A673 (cell line): ENCODE measurements around the gene WDR38. TPM values are rescaled to one million over a fixed set of nuclear protein-coding genes. Genes with fewer than 3 reads are reported as not detected.

Experiments
- BruUV-seq: library from RNA; stranded (reverse); fragments of 400-500 nt; replicated peaks from 2 replicates; lab custom pipeline; 2021; lab: Mats Ljungman, UMichigan
- CTCF ChIA-PET: fragments of 300-600 bp; sonication (Branson Sonifier 250); formaldehyde crosslinking; loops from one replicate; lab custom pipeline; 2022; ENCODE audit warnings: antibody characterized with exemption; lab: Charles Lee
- POLR2A ChIA-PET: fragments of 300-600 bp; sonication (Branson Sonifier 250); formaldehyde crosslinking; loops from one replicate; lab custom pipeline; 2022; ENCODE audit warnings: antibody characterized with exemption; ENCODE audit not compliant: low non-redundant PET; lab: Charles Lee
- DNase-seq: peaks from one replicate; pipeline ENCODE4 v3.0.0-alpha.2; 2015; ENCODE audit warnings: low spot score
- H3K27ac ChIP-seq: fragments of 200-600 bp; sonication (generic); 2 replicates; pipeline ENCODE4 v1.5.1; 2016; ENCODE audit warnings: mixed run types, low read depth, mild to moderate bottlenecking, mixed read lengths, antibody characterized with exemption, low read length; ENCODE audit not compliant: poor library complexity, severe bottlenecking
- H3K27me3 ChIP-seq: fragments of 200-600 bp; sonication (generic); replicated peaks from 2 replicates; pipeline ENCODE4 v1.6.1; 2017; ENCODE audit warnings: mixed run types, low read depth, mild to moderate bottlenecking, mixed read lengths, antibody characterized with exemption, low read length; ENCODE audit not compliant: insufficient read depth, poor library complexity
- H3K36me3 ChIP-seq: fragments of 200-600 bp; sonication (generic); 2 replicates; pipeline ENCODE4 v1.6.1; 2016; ENCODE audit warnings: mixed run types, mild to moderate bottlenecking, mixed read lengths, antibody characterized with exemption, low read length; ENCODE audit not compliant: insufficient read depth, poor library complexity, severe bottlenecking
- H3K4me1 ChIP-seq: fragments of 200-600 bp; sonication (generic); 2 replicates; pipeline ENCODE4 v1.6.1; 2017; ENCODE audit warnings: mixed run types, mild to moderate bottlenecking, mixed read lengths, antibody characterized with exemption, low read length; ENCODE audit not compliant: insufficient read depth, poor library complexity, severe bottlenecking
- H3K4me3 ChIP-seq: fragments of 200-600 bp; sonication (generic); 2 replicates; pipeline ENCODE4 v1.5.1; 2016; ENCODE audit warnings: low read depth, mixed run types, mild to moderate bottlenecking, mixed read lengths, low read length; ENCODE audit not compliant: poor library complexity, severe bottlenecking
- H3K9me3 ChIP-seq: fragments of 200-600 bp; sonication (generic); 2 replicates; pipeline ENCODE4 v1.6.1; 2016; ENCODE audit warnings: mixed run types, low read depth, mild to moderate bottlenecking, mixed read lengths, antibody characterized with exemption, low read length; ENCODE audit not compliant: poor library complexity, severe bottlenecking
- EZH2 ChIP-seq: fragments of 200-600 bp; sonication (generic); IDR thresholded peaks from 2 replicates; pipeline ENCODE4 v1.6.1; 2017; ENCODE audit warnings: borderline replicate concordance, low read depth, mild to moderate bottlenecking, mixed read lengths, antibody characterized with exemption, low read length; ENCODE audit not compliant: poor library complexity, severe bottlenecking
- intact Hi-C: fragments of 100-400 bp; cut with micrococcal nuclease; formaldehyde crosslinking; loops from one replicate; pipeline ENCODE4 v1.10.0; 2022; ENCODE audit not compliant: unreplicated experiment
- total RNA-seq: library from RNA; stranded (reverse); gene quantifications from 2 replicates; pipeline ENCODE4 v1.2.3, GENCODE V29; 2021
- TF ChIP-seq, protein P1 (sequence below): fragments of 300-800, 200-600 bp; sonication (generic); conservative IDR thresholded peaks from 2 replicates; pipeline ENCODE4 v1.5.1; 2017; ENCODE audit warnings: low read depth, mild to moderate bottlenecking, antibody characterized with exemption, low read length, moderate library complexity, mixed read lengths

Gene WDR38
- total RNA-seq, 1 experiment from 2014 or later = not detected

DNA sequence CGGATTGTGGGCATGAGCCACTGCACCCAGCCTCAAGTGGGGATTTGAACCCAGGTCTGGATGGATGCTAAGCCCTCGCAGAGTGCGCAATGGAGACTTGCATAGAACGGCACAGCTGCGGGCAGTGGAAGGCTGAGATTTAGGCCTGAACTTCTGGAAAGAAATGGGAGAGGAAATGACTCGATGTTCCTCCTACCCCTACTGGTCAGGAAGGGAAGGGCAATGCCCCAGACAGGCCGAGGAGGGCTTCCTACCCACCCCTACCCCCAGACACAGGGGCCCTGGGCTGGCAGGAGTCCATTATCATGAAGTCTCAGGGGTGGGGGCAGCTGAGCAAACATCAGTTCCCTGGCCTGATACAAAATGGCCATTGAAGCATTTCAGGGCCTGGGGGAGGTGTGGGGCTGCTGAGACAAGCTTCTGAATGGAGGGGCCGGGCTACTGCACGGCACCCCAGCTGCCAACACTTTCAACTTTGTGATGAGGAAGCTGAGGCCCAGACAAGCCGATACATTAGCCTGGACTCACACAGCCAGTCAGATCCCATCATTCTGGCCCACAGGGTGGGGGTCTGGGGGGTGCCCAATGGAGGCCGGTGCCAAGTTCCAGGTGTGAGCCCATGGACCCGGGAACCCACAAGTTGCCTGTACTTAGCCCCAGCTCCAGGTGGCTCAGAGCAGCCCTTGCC, 13.5 kb upstream of the WDR38 start:
- Histone ChIP-seq H3K9me3 (no peaks in the 10 kb centered on the region), H3K27ac (no peak overlapping the region), H3K27me3 (no peaks in the 10 kb centered on the region), H3K4me3 (no peak overlapping the region), H3K36me3 (no peaks in the 10 kb centered on the region), H3K4me1 (peaks cover 10% of the 10 kb centered on the region)
- TF ChIP-seq EZH2 = no peak
- TF ChIP-seq, protein P1, sequence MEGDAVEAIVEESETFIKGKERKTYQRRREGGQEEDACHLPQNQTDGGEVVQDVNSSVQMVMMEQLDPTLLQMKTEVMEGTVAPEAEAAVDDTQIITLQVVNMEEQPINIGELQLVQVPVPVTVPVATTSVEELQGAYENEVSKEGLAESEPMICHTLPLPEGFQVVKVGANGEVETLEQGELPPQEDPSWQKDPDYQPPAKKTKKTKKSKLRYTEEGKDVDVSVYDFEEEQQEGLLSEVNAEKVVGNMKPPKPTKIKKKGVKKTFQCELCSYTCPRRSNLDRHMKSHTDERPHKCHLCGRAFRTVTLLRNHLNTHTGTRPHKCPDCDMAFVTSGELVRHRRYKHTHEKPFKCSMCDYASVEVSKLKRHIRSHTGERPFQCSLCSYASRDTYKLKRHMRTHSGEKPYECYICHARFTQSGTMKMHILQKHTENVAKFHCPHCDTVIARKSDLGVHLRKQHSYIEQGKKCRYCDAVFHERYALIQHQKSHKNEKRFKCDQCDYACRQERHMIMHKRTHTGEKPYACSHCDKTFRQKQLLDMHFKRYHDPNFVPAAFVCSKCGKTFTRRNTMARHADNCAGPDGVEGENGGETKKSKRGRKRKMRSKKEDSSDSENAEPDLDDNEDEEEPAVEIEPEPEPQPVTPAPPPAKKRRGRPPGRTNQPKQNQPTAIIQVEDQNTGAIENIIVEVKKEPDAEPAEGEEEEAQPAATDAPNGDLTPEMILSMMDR = peak; percentile 45; the same call in 1 of the 2 replicates
- no TSS peak for BruUV-seq
- intact Hi-C loops = loop anchor here (5.0 kb wide), 1 partner anchor 62 kb away; the partner anchor contains the start of gene OLFML2A
- DNase-seq = no peak
- POLR2A ChIA-PET = no interaction called here
- CTCF ChIA-PET = interaction anchor here (0.5 to 1.1 kb wide), 4 partner anchors 10 to 68 kb away, joined by 3 to 5 read pairs (median 3); partner anchors contain the start of gene WDR38

DNA sequence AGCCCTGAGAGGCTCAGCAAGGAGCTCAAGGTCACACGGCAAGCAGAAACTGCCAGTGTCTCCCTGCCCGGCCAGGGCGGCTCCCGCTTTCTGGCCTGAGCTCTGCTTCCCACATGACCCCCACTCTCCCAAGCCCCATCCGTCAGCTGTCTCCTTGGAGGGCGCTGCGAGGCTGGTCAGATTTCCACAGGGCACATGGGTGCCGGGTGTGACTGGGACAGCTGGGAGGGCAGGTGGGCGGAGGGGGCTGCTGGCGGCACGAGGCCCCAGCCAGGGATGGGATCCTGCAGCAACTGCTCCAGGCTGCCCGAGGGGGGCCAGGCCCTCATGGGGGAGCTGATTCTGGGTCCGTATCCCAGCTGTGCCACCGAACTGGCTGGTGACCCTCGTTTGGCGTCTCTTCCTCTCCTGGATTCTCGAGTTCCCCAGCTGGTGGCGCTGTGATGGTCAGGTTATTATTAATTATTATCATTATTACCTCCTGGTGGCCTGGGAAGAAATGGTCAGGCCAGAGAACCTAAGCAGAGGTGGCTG, 12.9 kb upstream of the WDR38 start:
- DNase-seq = no peak
- CTCF ChIA-PET = interaction anchor here (0.5 to 1.1 kb wide), 4 partner anchors 10 to 69 kb away, joined by 3 to 5 read pairs (median 3); partner anchors contain the start of gene WDR38
- no peak overlapping the region for H3K4me3 ChIP-seq
- POLR2A ChIA-PET = interaction anchor here (0.5 kb wide), 1 partner anchor 8 kb away, joined by 3 read pairs; no protein-coding TSS in a partner anchor
- BruUV-seq = no TSS peak
- intact Hi-C loops = no loop called here
- no peaks in the 10 kb centered on the region for H3K27me3 ChIP-seq
- no peaks in the 10 kb centered on the region for H3K9me3 ChIP-seq
- H3K4me1 ChIP-seq = peaks cover 4% of the 10 kb centered on the region
- H3K36me3 ChIP-seq = no peaks in the 10 kb centered on the region
- TF ChIP-seq, protein P1 = peak; percentile 60
- TF ChIP-seq EZH2 = no peak
- H3K27ac ChIP-seq = no peak overlapping the region

DNA sequence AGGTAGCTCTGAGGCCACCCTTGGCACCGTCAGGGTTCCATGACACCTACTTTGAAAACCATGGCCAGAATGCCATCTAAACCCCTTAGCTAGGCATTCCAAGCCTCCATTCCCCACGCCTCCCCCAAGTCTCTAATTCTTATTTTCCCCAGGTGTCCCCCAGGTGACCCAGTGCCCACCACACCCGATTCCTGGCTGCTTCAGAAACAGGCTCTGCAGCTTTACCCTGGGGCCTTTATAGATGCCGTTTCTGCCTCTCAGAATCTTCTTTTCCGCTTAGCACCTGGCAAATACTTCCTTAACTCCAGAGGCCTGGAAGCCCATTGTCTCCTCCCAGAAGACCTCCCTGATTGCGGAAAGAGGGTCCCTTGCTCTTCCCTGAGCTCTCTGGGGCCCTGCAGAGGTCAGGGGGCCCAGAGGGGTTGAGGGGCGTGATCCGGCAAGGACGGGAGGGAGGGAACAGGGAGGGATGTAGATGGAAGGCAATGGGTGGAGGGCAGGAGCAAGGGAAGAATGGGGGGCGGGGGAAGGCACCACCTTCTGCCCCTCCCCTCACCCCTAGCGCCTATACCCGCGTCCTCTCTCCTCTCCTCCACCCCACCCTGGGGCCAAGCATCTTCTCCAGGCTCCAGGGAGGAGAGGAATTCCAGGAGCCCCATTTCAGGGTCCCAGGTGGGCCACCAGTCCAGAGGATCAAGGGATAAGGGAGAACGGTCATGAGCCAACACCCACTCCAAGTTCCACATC, 12.0 kb upstream of the WDR38 start:
- H3K4me3 ChIP-seq = no peak overlapping the region
- DNase-seq = no peak
- CTCF ChIA-PET = interaction anchor here (0.6 to 1.0 kb wide), 2 partner anchors 69 to 224 kb away, joined by 3 to 4 read pairs; no protein-coding TSS in a partner anchor
- no peak overlapping the region for H3K27ac ChIP-seq
- no peaks in the 10 kb centered on the region for H3K9me3 ChIP-seq
- POLR2A ChIA-PET = interaction anchor here (0.5 kb wide), 1 partner anchor 9 kb away, joined by 3 read pairs; no protein-coding TSS in a partner anchor
- TF ChIP-seq EZH2 = no peak
- TF ChIP-seq, protein P1 = no peak
- no peaks in the 10 kb centered on the region for H3K27me3 ChIP-seq
- H3K4me1 ChIP-seq = no peaks in the 10 kb centered on the region
- intact Hi-C loops = no loop called here
- no TSS peak for BruUV-seq
- H3K36me3 ChIP-seq = no peaks in the 10 kb centered on the region
